WTC11 (cell line): ENCODE results near the gene DPP7.

Source experiments
- CTCF ChIP-seq: fragments of 200-600 bp; IDR thresholded peaks from 2 replicates; pipeline ENCODE4 v1.8.0; 2022; ENCODE audit warnings: antibody characterized with exemption
- ESRRA ChIP-seq: sonication (generic); formaldehyde crosslinking; IDR thresholded peaks from 2 replicates; pipeline ENCODE4 v1.8.1; 2022; ENCODE audit warnings: mild to moderate bottlenecking, missing genetic modification reagents, borderline replicate concordance
- FOXP1 ChIP-seq: sonication (generic); formaldehyde crosslinking; IDR thresholded peaks from 2 replicates; pipeline ENCODE4 v1.8.0; 2022; ENCODE audit warnings: missing genetic modification reagents, mild to moderate bottlenecking, moderate library complexity, borderline replicate concordance
- JUN ChIP-seq: sonication (generic); formaldehyde crosslinking; IDR thresholded peaks from 2 replicates; pipeline ENCODE4 v1.8.0; 2023; ENCODE audit warnings: mild to moderate bottlenecking, missing genetic modification reagents
- ZBTB21 ChIP-seq: sonication (generic); formaldehyde crosslinking; IDR thresholded peaks from 2 replicates; pipeline ENCODE4 v1.8.1; 2023; ENCODE audit warnings: mild to moderate bottlenecking, missing genetic modification reagents, borderline replicate concordance
- ZNF121 ChIP-seq: sonication (generic); formaldehyde crosslinking; IDR thresholded peaks from 2 replicates; pipeline ENCODE4 v1.8.0; 2023; ENCODE audit warnings: missing genetic modification reagents
- ZNF423 ChIP-seq: fragments of 250-450 bp; sonication (Bioruptor Pico); IDR thresholded peaks from 2 replicates; pipeline ENCODE4 v2.1.2; 2022; ENCODE audit warnings: mild to moderate bottlenecking, moderate library complexity
- TF ChIP-seq, protein P1 (sequence below): sonication (generic); formaldehyde crosslinking; IDR thresholded peaks from 2 replicates; pipeline ENCODE4 v1.8.1; 2022; ENCODE audit warnings: low read depth, missing genetic modification reagents, borderline replicate concordance
- TF ChIP-seq, protein P2 (sequence below): fragments of 250-450 bp; sonication (Bioruptor Pico); IDR thresholded peaks from 2 replicates; pipeline ENCODE4 v2.1.2; 2022; ENCODE audit warnings: mild to moderate bottlenecking, moderate library complexity

DNA sequence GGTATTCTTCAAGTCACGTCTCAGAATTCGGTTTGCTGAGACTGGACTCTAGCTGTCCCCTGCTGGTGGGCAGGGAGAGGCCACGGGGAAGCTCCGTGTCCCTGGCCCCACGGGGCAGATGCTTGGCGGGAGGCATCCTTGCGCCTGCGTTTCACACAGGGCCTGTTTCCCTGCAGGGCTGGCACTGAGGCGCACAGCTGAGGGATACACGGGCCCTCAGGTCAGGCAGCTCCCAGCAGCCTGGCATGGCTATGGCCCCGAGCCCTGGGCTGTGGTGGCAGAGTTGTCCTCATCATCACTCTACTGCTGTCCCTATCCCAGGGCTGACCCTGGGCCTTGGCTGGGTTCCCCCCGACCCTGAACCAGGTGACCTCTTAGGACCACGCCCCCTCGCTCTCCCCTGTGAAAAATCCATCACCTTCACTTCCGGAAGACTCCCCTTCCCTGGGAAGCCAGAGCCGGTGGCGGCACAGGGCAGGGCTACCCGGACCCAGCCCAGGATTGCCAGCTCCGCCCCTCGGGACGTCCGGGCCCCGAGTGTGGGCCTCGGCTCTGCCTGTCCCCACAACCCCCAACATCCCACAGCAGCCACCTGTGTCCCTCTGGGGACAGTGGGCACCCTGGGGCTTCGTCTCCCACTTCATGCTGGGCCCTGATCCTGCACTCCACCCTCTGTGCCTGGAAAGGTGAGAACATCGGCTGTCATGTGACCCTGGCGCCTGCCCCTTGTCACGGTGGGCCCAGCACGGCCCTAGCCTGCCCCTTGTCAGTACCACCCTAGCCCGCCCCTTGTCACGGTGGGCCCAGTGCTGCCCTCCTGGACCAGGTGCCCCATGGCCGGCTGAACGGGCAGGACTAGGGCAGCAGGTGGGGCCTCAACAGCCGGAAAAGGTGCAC is 5.0 kb downstream of the DPP7 start:
- TF ChIP-seq JUN (CRISPR knock-in tag): no peak
- TF ChIP-seq, protein P1, sequence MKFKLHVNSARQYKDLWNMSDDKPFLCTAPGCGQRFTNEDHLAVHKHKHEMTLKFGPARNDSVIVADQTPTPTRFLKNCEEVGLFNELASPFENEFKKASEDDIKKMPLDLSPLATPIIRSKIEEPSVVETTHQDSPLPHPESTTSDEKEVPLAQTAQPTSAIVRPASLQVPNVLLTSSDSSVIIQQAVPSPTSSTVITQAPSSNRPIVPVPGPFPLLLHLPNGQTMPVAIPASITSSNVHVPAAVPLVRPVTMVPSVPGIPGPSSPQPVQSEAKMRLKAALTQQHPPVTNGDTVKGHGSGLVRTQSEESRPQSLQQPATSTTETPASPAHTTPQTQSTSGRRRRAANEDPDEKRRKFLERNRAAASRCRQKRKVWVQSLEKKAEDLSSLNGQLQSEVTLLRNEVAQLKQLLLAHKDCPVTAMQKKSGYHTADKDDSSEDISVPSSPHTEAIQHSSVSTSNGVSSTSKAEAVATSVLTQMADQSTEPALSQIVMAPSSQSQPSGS (CRISPR knock-in tag): no peak
- TF ChIP-seq CTCF: no peak
- no peak for TF ChIP-seq ZNF423
- TF ChIP-seq, protein P2, sequence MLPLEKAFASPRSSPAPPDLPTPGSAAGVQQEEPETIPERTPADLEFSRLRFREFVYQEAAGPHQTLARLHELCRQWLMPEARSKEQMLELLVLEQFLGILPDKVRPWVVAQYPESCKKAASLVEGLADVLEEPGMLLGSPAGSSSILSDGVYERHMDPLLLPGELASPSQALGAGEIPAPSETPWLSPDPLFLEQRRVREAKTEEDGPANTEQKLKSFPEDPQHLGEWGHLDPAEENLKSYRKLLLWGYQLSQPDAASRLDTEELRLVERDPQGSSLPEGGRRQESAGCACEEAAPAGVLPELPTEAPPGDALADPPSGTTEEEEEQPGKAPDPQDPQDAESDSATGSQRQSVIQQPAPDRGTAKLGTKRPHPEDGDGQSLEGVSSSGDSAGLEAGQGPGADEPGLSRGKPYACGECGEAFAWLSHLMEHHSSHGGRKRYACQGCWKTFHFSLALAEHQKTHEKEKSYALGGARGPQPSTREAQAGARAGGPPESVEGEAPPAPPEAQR (CRISPR knock-in tag): no peak
- TF ChIP-seq FOXP1 (CRISPR knock-in tag): no peak
- no peak for TF ChIP-seq ZBTB21 (CRISPR knock-in tag)
- no peak for TF ChIP-seq ESRRA (CRISPR knock-in tag)
- no peak for TF ChIP-seq ZNF121
